Smooth muscle cell (in vitro differentiated cells): ENCODE measurements around the gene ROPN1. TPM values are rescaled to one million over a fixed set of nuclear protein-coding genes. Genes with fewer than 3 reads are reported as not detected.
"Not testable (repeated sequence)": the region's sequence is repeated elsewhere in the genome, so short reads cannot be mapped to it uniquely, and the experiment has no call there.

Experiments
- DNase-seq: peaks from one replicate; lab custom pipeline; 2025; ENCODE audit not compliant: unreplicated experiment; lab: John Stamatoyannopoulos, UW
- H2AFZ ChIP-seq: fragments of 200-600 bp; sonication (generic); 2 replicates; pipeline ENCODE4 v1.6.0; 2016; ENCODE audit warnings: antibody characterized with exemption, low read depth, mild to moderate bottlenecking
- H3F3A ChIP-seq: fragments of 200-600 bp; sonication (generic); 2 replicates; pipeline ENCODE4 v1.6.0; 2017; ENCODE audit warnings: antibody characterized with exemption, low read depth
- H3K27ac ChIP-seq: fragments of 200-600 bp; sonication (generic); 2 replicates; pipeline ENCODE4 v1.5.1; 2016; ENCODE audit warnings: low read depth, mild to moderate bottlenecking
- H3K27me3 ChIP-seq: fragments of 200-600 bp; sonication (generic); 2 replicates; pipeline ENCODE4 v1.6.1; 2016; ENCODE audit warnings: low read depth, mild to moderate bottlenecking
- H3K36me3 ChIP-seq: fragments of 200-600 bp; sonication (generic); 2 replicates; pipeline ENCODE4 v1.5.1; 2016; ENCODE audit warnings: low read depth
- H3K4me1 ChIP-seq: fragments of 200-600 bp; sonication (generic); 2 replicates; pipeline ENCODE4 v1.5.1; 2016; ENCODE audit warnings: low read depth
- H3K4me2 ChIP-seq: fragments of 200-600 bp; sonication (generic); 2 replicates; pipeline ENCODE4 v1.6.0; 2016; ENCODE audit warnings: mild to moderate bottlenecking
- H3K4me3 ChIP-seq: fragments of 200-600 bp; sonication (generic); 2 replicates; pipeline ENCODE4 v1.5.1; 2016; ENCODE audit warnings: mild to moderate bottlenecking
- H3K79me2 ChIP-seq: fragments of 200-600 bp; sonication (generic); 2 replicates; pipeline ENCODE4 v1.6.0; 2016; ENCODE audit warnings: low read depth, mild to moderate bottlenecking
- H3K9ac ChIP-seq: fragments of 200-600 bp; sonication (generic); 2 replicates; pipeline ENCODE4 v1.6.0; 2016; ENCODE audit warnings: low read depth
- H3K9me3 ChIP-seq: fragments of 200-600 bp; sonication (generic); replicated peaks from 2 replicates; pipeline ENCODE4 v1.5.1; 2016; ENCODE audit warnings: low read depth
- H4K20me1 ChIP-seq: fragments of 200-600 bp; sonication (generic); 2 replicates; pipeline ENCODE4 v1.6.0; 2016; ENCODE audit warnings: low read depth
- CTCF ChIP-seq: fragments of 200-600 bp; sonication (generic); IDR thresholded peaks from 2 replicates; pipeline ENCODE4 v1.5.1; 2017; ENCODE audit warnings: borderline replicate concordance, mild to moderate bottlenecking, antibody characterized with exemption; ENCODE audit not compliant: insufficient read depth, poor library complexity, severe bottlenecking
- WGBS: methylation state at CpG from one replicate; pipeline ENCODE4 v1.1.7; 2016; ENCODE audit warnings: low lambda C conversion rate; 5-methylcytosine and 5-hydroxymethylcytosine counted together
- polyA plus RNA-seq: library from polyadenylated mRNA; unstranded; fragments of >200 nt; fragmentation: Nextera tagmentation; extraction: Ambion mirVana; gene quantifications from 2 replicates; pipeline ENCODE4 v1.2.1, GENCODE V29; 2016
- total RNA-seq: library from RNA; depleted of rRNA; stranded (reverse); fragments of >200 nt; gene quantifications from 2 replicates; pipeline ENCODE4 v1.2.3, GENCODE V29; 2014

The ROPN1 gene
- total and polyA plus RNA-seq, 2 experiments from 2014 or later = not detected

DNA sequence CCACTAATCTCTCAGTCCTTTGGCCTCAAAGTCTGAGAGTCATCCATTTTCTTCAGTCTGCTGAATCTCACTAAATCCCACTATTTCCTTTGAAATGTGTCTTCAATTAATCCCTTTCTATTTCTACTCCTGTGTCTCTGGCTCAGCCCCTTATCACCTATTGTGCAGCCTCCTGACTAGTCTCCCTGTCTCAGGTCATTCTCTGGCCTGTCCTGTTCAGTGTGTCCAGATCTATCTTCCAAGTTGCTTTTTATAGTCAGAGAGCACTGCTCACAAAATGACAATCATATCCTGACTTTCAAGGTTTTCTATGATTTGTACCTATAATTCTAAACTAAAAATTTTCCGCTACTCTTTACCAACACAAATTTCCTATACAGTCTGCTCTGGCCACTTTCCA lies 7.6 kb downstream of the ROPN1 start:
- Histone ChIP-seq H3F3A (no peaks in the 10 kb centered on the region), H3K4me2 (no peak overlapping the region), H3K4me3 (no peak overlapping the region), H2AFZ (no peak overlapping the region), H3K9me3 (no peaks in the 10 kb centered on the region), H3K27ac (no peak overlapping the region), H3K9ac (no peak overlapping the region), H3K79me2 (no peaks in the 10 kb centered on the region), H3K4me1 (no peaks in the 10 kb centered on the region), H3K36me3 (no peaks in the 10 kb centered on the region), H3K27me3 (peaks cover 50% of the 10 kb centered on the region), H4K20me1 (no peaks in the 10 kb centered on the region)
- DNase-seq = no peak
- 83% methylated on average over 1 of the region's 1 CpG for WGBS
- no peak for TF ChIP-seq CTCF

- H4K20me1 ChIP-seq, H3K9ac ChIP-seq, H3K4me3 ChIP-seq, H3K9me3 ChIP-seq, H3K79me2 ChIP-seq, H3K4me2 ChIP-seq, H3K27ac ChIP-seq, H3K4me1 ChIP-seq, DNase-seq, H3K36me3 ChIP-seq, H2AFZ ChIP-seq, H3F3A ChIP-seq: not testable (repeated sequence)
- WGBS = 60% methylated on average over 4 of the region's 4 CpGs
- peaks cover 25% of the 10 kb centered on the region for H3K27me3 ChIP-seq
Measured at GRCh38 chr3:123981317-123981716, 10.6 kb downstream of the ROPN1 start.

DNA sequence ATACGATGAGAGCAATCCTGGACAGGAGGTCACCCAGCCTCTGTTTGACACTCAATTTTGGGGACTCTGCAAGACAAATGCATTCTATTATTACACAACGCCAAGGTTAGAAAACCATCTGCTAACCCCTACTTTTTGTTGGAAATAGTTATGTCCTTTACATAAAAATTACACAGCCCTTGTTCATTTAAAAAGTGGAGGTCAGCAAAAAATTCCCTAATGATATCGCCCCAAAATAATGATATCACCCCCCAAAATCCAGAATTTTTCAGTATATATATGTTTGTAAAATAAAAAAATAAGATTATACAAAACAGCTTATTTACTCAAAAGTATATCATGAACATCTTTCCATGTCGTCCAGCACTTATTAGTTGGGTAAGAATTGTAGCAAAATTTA lies 11.4 kb downstream of the ROPN1 start:
- no peak overlapping the region for H3K4me3 ChIP-seq
- no peak overlapping the region for H3K9ac ChIP-seq
- peak overlapping the region; percentile 79 for H2AFZ ChIP-seq
- H3K79me2 ChIP-seq = no peaks in the 10 kb centered on the region
- H3K27me3 ChIP-seq = peaks cover 25% of the 10 kb centered on the region
- no peaks in the 10 kb centered on the region for H4K20me1 ChIP-seq
- WGBS = 88% methylated on average over 4 of the region's 4 CpGs
- H3K36me3 ChIP-seq = no peaks in the 10 kb centered on the region
- H3K27ac ChIP-seq = no peak overlapping the region
- no peaks in the 10 kb centered on the region for H3F3A ChIP-seq
- H3K9me3 ChIP-seq = no peaks in the 10 kb centered on the region
- H3K4me2 ChIP-seq = no peak overlapping the region
- H3K4me1 ChIP-seq = no peaks in the 10 kb centered on the region
- TF ChIP-seq CTCF = no peak
- DNase-seq = no peak

DNA sequence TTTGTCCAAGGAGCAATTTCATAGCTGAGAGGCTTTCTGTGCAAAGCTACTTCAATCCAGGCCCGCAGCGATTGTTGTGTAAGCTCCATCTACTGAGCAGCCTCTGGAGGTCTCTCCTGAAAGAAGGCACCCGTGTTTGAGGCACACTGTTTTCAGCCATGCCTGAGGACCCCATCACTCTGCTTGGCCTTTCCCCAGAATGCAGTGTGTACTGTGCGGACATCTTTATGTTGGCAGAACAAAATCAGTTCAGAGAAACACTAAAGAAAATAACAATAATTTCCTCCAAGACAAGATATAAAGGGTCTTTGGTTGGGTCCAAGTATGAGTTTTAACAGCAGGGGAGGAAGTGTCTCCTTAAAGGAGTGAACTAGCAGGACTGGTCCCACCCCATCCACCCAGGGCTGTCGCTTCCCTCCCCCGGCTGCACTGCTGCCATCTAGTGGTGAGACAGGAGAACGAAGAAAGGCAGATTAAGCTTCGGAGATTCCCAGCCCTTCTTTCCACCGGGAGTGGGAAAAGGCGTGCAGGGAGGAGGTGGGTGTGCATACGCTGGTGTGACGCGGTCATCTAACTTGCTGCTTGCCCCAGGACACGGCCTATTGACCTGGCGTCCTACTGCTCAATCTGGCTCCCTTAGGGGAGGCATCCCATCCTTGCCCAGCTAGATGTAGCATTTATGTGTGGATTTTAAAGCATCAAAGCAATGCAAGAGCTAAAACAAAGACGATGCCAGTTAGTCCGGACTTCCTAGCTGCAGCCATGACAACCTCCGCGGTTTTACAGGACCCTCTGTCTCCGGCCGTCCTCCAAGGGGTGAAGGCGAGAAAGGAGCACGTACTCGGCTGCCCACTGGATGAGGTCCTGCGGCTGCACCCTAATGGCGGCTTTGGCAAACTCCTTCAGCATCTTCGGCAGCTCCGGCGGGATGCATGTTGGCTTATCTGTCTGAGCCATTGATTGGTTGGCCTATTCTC lies 12.1 kb downstream of the ROPN1 start:
- H3F3A ChIP-seq, H3K79me2 ChIP-seq, H4K20me1 ChIP-seq, DNase-seq, H3K4me1 ChIP-seq, H3K9me3 ChIP-seq, H3K36me3 ChIP-seq, H3K9ac ChIP-seq, H3K27ac ChIP-seq: not testable (repeated sequence)
- TF ChIP-seq CTCF = peak; percentile 72
- WGBS = 23% methylated on average over 27 of the region's 29 CpGs
- Histone ChIP-seq H2AFZ (peak overlapping the region; percentile 79), H3K4me3 (peak overlapping the region; percentile 45), H3K4me2 (peak overlapping the region; percentile 86), H3K27me3 (peaks cover 25% of the 10 kb centered on the region)

DNA sequence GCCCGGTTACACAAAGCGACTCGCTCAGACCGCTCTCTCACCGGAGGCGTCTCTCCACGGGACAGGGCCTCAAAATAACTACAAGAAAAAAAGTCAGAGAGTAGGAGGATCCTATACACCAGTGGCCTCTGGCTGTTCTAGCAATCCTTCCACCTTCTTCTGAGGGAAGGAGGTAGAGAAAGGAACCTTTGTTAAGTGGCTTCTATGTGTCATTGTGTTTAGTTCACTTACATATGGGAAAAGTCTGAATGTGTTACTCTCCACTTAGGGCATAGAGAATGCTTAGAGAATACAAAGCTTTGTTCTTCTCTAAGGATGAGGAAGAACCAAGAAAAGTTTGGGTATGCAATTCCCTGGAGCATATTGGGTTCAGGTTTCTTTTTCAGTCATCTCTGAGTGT lies 15.0 kb downstream of the ROPN1 start:
- not testable (repeated sequence) for H3K4me1 ChIP-seq, H3K27ac ChIP-seq, H3K9me3 ChIP-seq, H3K36me3 ChIP-seq, H4K20me1 ChIP-seq, H2AFZ ChIP-seq, H3F3A ChIP-seq, DNase-seq, H3K9ac ChIP-seq, H3K79me2 ChIP-seq, H3K4me3 ChIP-seq, H3K4me2 ChIP-seq
- WGBS = 76% methylated on average over 7 of the region's 7 CpGs
- peaks cover 15% of the 10 kb centered on the region for H3K27me3 ChIP-seq

- not testable (repeated sequence) for H3K27ac ChIP-seq, H4K20me1 ChIP-seq, DNase-seq, H3K79me2 ChIP-seq, H3K36me3 ChIP-seq, H3K4me2 ChIP-seq, H2AFZ ChIP-seq, H3K27me3 ChIP-seq, H3K9ac ChIP-seq, H3K4me3 ChIP-seq, H3K4me1 ChIP-seq, H3F3A ChIP-seq, H3K9me3 ChIP-seq
- 60% methylated on average over 4 of the region's 4 CpGs for WGBS
Measured at GRCh38 chr3:123976181-123976898, 15.6 kb downstream of the ROPN1 start.
